ENCODE measurements around the gene SPATA20.

Gene SPATA20

DNA sequence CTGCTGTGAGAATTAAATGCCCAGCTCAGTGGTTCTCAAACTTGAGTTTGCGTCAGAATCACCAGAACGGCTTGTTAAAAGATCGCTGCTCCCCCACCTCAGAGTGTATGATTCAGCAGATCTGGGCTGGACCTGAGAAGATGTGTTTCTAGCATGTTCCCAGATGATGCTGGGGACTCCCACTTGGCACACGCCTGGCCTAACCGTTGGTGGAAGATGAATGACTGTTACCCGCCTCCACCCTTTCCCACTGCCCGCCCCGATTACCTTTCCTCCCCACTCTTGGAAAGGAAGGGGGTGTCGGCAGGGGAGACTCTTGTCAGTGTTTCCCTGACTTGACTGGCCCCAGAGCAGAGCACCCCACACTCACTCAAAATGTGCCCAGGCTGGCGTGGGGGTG is 58.5 kb downstream of the SPATA20 start:
- Histone ChIP-seq H3K9me3 (ENCODE audit: control insufficient read depth, insufficient read depth, low read depth, low read length) (no peaks in the 10 kb centered on the region), H3K4me1 (ENCODE audit: control insufficient read depth, insufficient read depth, low read length) (no peaks in the 10 kb centered on the region), H3K4me3 (ENCODE audit: low read depth, low read length) (no peak overlapping the region), H3K27ac (ENCODE audit: extremely low read depth, low read depth, low read length) (no peak overlapping the region), H3K36me3 (ENCODE audit: control insufficient read depth in 2 of 2, insufficient read depth in 1 of 2, low read length in 2 of 2) (no peaks in the 10 kb centered on the region)
- CTCF ChIA-PET = interaction anchor here (0.7 to 1.7 kb wide), 5 partner anchors 8 to 90 kb away, joined by 3 to 7 read pairs (median 4); partner anchors contain the start of gene ABCC3
- POLR2A ChIA-PET = no interaction called here
- TF ChIP-seq, protein P1, sequence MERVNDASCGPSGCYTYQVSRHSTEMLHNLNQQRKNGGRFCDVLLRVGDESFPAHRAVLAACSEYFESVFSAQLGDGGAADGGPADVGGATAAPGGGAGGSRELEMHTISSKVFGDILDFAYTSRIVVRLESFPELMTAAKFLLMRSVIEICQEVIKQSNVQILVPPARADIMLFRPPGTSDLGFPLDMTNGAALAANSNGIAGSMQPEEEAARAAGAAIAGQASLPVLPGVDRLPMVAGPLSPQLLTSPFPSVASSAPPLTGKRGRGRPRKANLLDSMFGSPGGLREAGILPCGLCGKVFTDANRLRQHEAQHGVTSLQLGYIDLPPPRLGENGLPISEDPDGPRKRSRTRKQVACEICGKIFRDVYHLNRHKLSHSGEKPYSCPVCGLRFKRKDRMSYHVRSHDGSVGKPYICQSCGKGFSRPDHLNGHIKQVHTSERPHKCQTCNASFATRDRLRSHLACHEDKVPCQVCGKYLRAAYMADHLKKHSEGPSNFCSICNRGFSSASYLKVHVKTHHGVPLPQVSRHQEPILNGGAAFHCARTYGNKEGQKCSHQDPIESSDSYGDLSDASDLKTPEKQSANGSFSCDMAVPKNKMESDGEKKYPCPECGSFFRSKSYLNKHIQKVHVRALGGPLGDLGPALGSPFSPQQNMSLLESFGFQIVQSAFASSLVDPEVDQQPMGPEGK (tag by site-specific recombination; IDR thresholded peaks at IDR 0.05) = no peak
- TF ChIP-seq ZFHX2 (tag by site-specific recombination; conservative IDR thresholded peaks at IDR 0.05) (peak; percentile 72), ZNF433 (tag by site-specific recombination; IDR thresholded peaks at IDR 0.05; ENCODE audit: low read depth) (no peak), ZNF707 (tag by site-specific recombination; IDR thresholded peaks at IDR 0.05) (no peak), ZNF37A (tag by site-specific recombination; IDR thresholded peaks at IDR 0.05) (no peak), ZNF184 (tag by site-specific recombination; IDR thresholded peaks at IDR 0.05) (no peak), ZNF426 (tag by site-specific recombination; IDR thresholded peaks at IDR 0.05) (no peak), ZNF138 (tag by site-specific recombination; IDR thresholded peaks at IDR 0.05; ENCODE audit: borderline replicate concordance) (no peak), GLI4 (tag by site-specific recombination; IDR thresholded peaks at IDR 0.05) (no peak), MYNN (tag by site-specific recombination; IDR thresholded peaks at IDR 0.05; ENCODE audit: borderline replicate concordance) (no peak), EGR2 (tag by site-specific recombination; IDR thresholded peaks at IDR 0.05; ENCODE audit: low read depth) (peak; percentile 73)
- TF ChIP-seq, protein P2, sequence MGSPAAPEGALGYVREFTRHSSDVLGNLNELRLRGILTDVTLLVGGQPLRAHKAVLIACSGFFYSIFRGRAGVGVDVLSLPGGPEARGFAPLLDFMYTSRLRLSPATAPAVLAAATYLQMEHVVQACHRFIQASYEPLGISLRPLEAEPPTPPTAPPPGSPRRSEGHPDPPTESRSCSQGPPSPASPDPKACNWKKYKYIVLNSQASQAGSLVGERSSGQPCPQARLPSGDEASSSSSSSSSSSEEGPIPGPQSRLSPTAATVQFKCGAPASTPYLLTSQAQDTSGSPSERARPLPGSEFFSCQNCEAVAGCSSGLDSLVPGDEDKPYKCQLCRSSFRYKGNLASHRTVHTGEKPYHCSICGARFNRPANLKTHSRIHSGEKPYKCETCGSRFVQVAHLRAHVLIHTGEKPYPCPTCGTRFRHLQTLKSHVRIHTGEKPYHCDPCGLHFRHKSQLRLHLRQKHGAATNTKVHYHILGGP (tag by site-specific recombination; IDR thresholded peaks at IDR 0.05) = no peak

All from HEK293 (cell line).